Measurements from ENCODE around the gene BTNL3.
"Not testable (repeated sequence)": the region's sequence is repeated elsewhere in the genome, so short reads cannot be mapped to it uniquely, and the experiment has no call there.

Gene BTNL3

GRCh38 chr5:181005791-181006190, 17.1 kb downstream of the BTNL3 start:
- H3K27me3 ChIP-seq (ENCODE audit: control insufficient read depth, low read length) = no peaks in the 10 kb centered on the region
- no peaks in the 10 kb centered on the region for H3K36me3 ChIP-seq (ENCODE audit: control insufficient read depth, low read length)
- no peak overlapping the region for H3K27ac ChIP-seq (ENCODE audit: low read depth, low read length)
- no peaks in the 10 kb centered on the region for H3K79me2 ChIP-seq (ENCODE audit: control insufficient read depth, low read length)
- no peaks in the 10 kb centered on the region for H3K9me3 ChIP-seq (ENCODE audit: control insufficient read depth, insufficient read depth, low read length)
- TF ChIP-seq CTCF (IDR thresholded peaks at IDR 0.05; ENCODE audit: low read depth, low read length, poor library complexity, severe bottlenecking) = no peak
- no peak for TF ChIP-seq EZH2phosphoT487 (IDR thresholded peaks at IDR 0.05; ENCODE audit: borderline replicate concordance, low read length)
- H3K4me1 ChIP-seq (ENCODE audit: control insufficient read depth, low read length) = no peaks in the 10 kb centered on the region
- H4K20me1 ChIP-seq (ENCODE audit: control insufficient read depth, insufficient read depth, low read depth, low read length) = no peaks in the 10 kb centered on the region
- H3K4me3 ChIP-seq (ENCODE audit: low read length) = no peak overlapping the region
- no peak overlapping the region for H3K4me2 ChIP-seq (ENCODE audit: low read length)
- no peaks in the 10 kb centered on the region for H3K9me2 ChIP-seq (replicated peaks; ENCODE audit: control insufficient read depth, low read length)
- no peaks in the 10 kb centered on the region for H3F3A ChIP-seq (ENCODE audit: control insufficient read depth, insufficient read depth)

GRCh38 chr5:181008136-181008535, 19.5 kb downstream of the BTNL3 start:
- H3F3A ChIP-seq (ENCODE audit: control insufficient read depth, insufficient read depth) = no peaks in the 10 kb centered on the region
- TF ChIP-seq EZH2phosphoT487 (IDR thresholded peaks at IDR 0.05; ENCODE audit: borderline replicate concordance, low read length) = no peak
- TF ChIP-seq CTCF (IDR thresholded peaks at IDR 0.05; ENCODE audit: low read depth, low read length, poor library complexity, severe bottlenecking) = no peak
- no peaks in the 10 kb centered on the region for H3K36me3 ChIP-seq (ENCODE audit: control insufficient read depth, low read length)
- no peaks in the 10 kb centered on the region for H3K9me2 ChIP-seq (replicated peaks; ENCODE audit: control insufficient read depth, low read length)
- H3K4me1 ChIP-seq (ENCODE audit: control insufficient read depth, low read length) = peaks cover 5% of the 10 kb centered on the region
- H4K20me1 ChIP-seq (ENCODE audit: control insufficient read depth, insufficient read depth, low read depth, low read length) = no peaks in the 10 kb centered on the region
- no peak overlapping the region for H3K4me3 ChIP-seq (ENCODE audit: low read length)
- H3K4me2 ChIP-seq (ENCODE audit: low read length) = no peak overlapping the region
- no peaks in the 10 kb centered on the region for H3K9me3 ChIP-seq (ENCODE audit: control insufficient read depth, insufficient read depth, low read length)
- H3K27me3 ChIP-seq (ENCODE audit: control insufficient read depth, low read length) = no peaks in the 10 kb centered on the region
- H3K27ac ChIP-seq (ENCODE audit: low read depth, low read length) = no peak overlapping the region
- no peaks in the 10 kb centered on the region for H3K79me2 ChIP-seq (ENCODE audit: control insufficient read depth, low read length)

GRCh38 chr5:181010018-181010417, 21.4 kb downstream of the BTNL3 start:
- H3F3A ChIP-seq (ENCODE audit: control insufficient read depth, insufficient read depth); H3K27me3 ChIP-seq (ENCODE audit: control insufficient read depth, low read length); H3K4me2 ChIP-seq (ENCODE audit: low read length); H3K4me3 ChIP-seq (ENCODE audit: low read length); H3K79me2 ChIP-seq (ENCODE audit: control insufficient read depth, low read length); H3K27ac ChIP-seq (ENCODE audit: low read depth, low read length); H4K20me1 ChIP-seq (ENCODE audit: control insufficient read depth, insufficient read depth, low read depth, low read length); H3K9me2 ChIP-seq (replicated peaks; ENCODE audit: control insufficient read depth, low read length); H3K9me3 ChIP-seq (ENCODE audit: control insufficient read depth, insufficient read depth, low read length); H3K4me1 ChIP-seq (ENCODE audit: control insufficient read depth, low read length); H3K36me3 ChIP-seq (ENCODE audit: control insufficient read depth, low read length): not testable (repeated sequence)

- H3K79me2 ChIP-seq (ENCODE audit: control insufficient read depth, low read length); H3K27ac ChIP-seq (ENCODE audit: low read depth, low read length); H3K4me1 ChIP-seq (ENCODE audit: control insufficient read depth, low read length); H4K20me1 ChIP-seq (ENCODE audit: control insufficient read depth, insufficient read depth, low read depth, low read length); H3F3A ChIP-seq (ENCODE audit: control insufficient read depth, insufficient read depth); H3K27me3 ChIP-seq (ENCODE audit: control insufficient read depth, low read length); H3K9me3 ChIP-seq (ENCODE audit: control insufficient read depth, insufficient read depth, low read length); H3K9me2 ChIP-seq (replicated peaks; ENCODE audit: control insufficient read depth, low read length); H3K36me3 ChIP-seq (ENCODE audit: control insufficient read depth, low read length); H3K4me2 ChIP-seq (ENCODE audit: low read length); H3K4me3 ChIP-seq (ENCODE audit: low read length): not testable (repeated sequence)
These were observed 26.0 kb downstream of the BTNL3 start for GRCh38 chr5:181014654-181015053.

GRCh38 chr5:181017448-181017847, 28.8 kb downstream of the BTNL3 start:
- not testable (repeated sequence) for H4K20me1 ChIP-seq (ENCODE audit: control insufficient read depth, insufficient read depth, low read depth, low read length); H3K9me3 ChIP-seq (ENCODE audit: control insufficient read depth, insufficient read depth, low read length); H3K27ac ChIP-seq (ENCODE audit: low read depth, low read length); H3K9me2 ChIP-seq (replicated peaks; ENCODE audit: control insufficient read depth, low read length); H3K4me2 ChIP-seq (ENCODE audit: low read length); H3F3A ChIP-seq (ENCODE audit: control insufficient read depth, insufficient read depth); H3K4me3 ChIP-seq (ENCODE audit: low read length); H3K36me3 ChIP-seq (ENCODE audit: control insufficient read depth, low read length); H3K4me1 ChIP-seq (ENCODE audit: control insufficient read depth, low read length); H3K79me2 ChIP-seq (ENCODE audit: control insufficient read depth, low read length); H3K27me3 ChIP-seq (ENCODE audit: control insufficient read depth, low read length)

Data from DOHH2 (cell line).